Fibroblast of skin of right quadriceps (primary cell): Measurements from ENCODE around the gene TMEM167A.
"Not testable (repeated sequence)": the region's sequence is repeated elsewhere in the genome, so short reads cannot be mapped to it uniquely, and the experiment has no call there.

Source experiments
- DNase-seq: peaks from one replicate; pipeline ENCODE4 v3.0.0-alpha.2; 2013

TMEM167A gene

GRCh38 chr5:83085106-83085505 is 7.9 kb upstream of the TMEM167A start:
- DNase-seq, result no peak

GRCh38 chr5:83084336-83084735 is 7.1 kb upstream of the TMEM167A start:
- DNase-seq, result no peak

- no peak for DNase-seq
Measured at GRCh38 chr5:83082750-83083149, 5.6 kb upstream of the TMEM167A start.

GRCh38 chr5:83077662-83078261 is 568 bp upstream of the TMEM167A start:
- DNase-seq, result no peak

- no peak for DNase-seq
Measured at GRCh38 chr5:83072966-83073365, 4.2 kb downstream of the TMEM167A start.

GRCh38 chr5:83071286-83072051 is 5.7 kb downstream of the TMEM167A start:
- DNase-seq, result no peak

GRCh38 chr5:83069096-83069799 is 7.9 kb downstream of the TMEM167A start:
- no peak for DNase-seq

GRCh38 chr5:83067377-83067776 is 9.8 kb downstream of the TMEM167A start:
- DNase-seq, result not testable (repeated sequence)

GRCh38 chr5:83066548-83067110 is 10.6 kb downstream of the TMEM167A start:
- DNase-seq, result no peak

- no peak for DNase-seq
Measured at GRCh38 chr5:83059341-83059740, 17.9 kb downstream of the TMEM167A start.

GRCh38 chr5:83058726-83059125 is 18.5 kb downstream of the TMEM167A start:
- DNase-seq, result no peak

- no peak for DNase-seq
Measured at GRCh38 chr5:83055166-83055565, 22.0 kb downstream of the TMEM167A start.

- DNase-seq, result no peak
Measured at GRCh38 chr5:83050723-83051340, 26.4 kb downstream of the TMEM167A start.

- DNase-seq, result no peak
Measured at GRCh38 chr5:83049370-83049885, 27.8 kb downstream of the TMEM167A start.

- no peak for DNase-seq
Measured at GRCh38 chr5:83048811-83049210, 28.4 kb downstream of the TMEM167A start.

- no peak for DNase-seq
Measured at GRCh38 chr5:83048277-83048676, 28.9 kb downstream of the TMEM167A start.

GRCh38 chr5:83044926-83045325 is 32.3 kb downstream of the TMEM167A start:
- no peak for DNase-seq

- DNase-seq, result no peak
Measured at GRCh38 chr5:83042507-83042906, 34.7 kb downstream of the TMEM167A start.

- DNase-seq, result no peak
Measured at GRCh38 chr5:83038924-83039323, 38.3 kb downstream of the TMEM167A start.

GRCh38 chr5:83036991-83037575 is 40.1 kb downstream of the TMEM167A start:
- no peak for DNase-seq

- no peak for DNase-seq
Measured at GRCh38 chr5:83035373-83036100, 41.7 kb downstream of the TMEM167A start.
